ENCODE measurements around the gene USP22. TPM values are rescaled to one million over a fixed set of nuclear protein-coding genes. Genes with fewer than 3 reads are reported as not detected.

USP22 gene
- total RNA-seq, 1 donor from 2014 or later: 420 TPM

DNA sequence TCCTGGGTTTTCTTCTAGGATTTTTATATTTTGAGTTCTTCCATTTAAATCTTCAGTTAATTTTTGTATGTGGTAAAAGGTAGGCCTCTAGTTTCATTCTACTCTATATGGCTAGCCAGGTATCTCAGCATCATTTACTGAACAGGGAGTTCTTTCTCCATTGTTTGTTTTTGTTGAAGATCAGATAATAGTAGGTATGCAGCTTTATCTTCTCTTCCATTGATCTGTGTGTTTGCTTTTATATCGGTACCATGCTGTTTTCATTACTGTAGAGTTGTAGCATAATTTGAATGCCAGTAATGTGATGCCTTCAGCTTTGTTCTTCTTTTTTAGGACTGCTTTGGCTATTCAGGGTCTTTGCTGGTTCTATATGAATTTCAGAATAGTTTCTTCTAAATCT is 77.3 kb downstream of the USP22 start:
- no peak for DNase-seq
- Mint-ChIP-seq H3K9me3 (ENCODE audit: unreplicated experiment) (peaks cover 5% of the 10 kb centered on the region), H3K4me3 (ENCODE audit: unreplicated experiment) (no peak overlapping the region), H3K27ac (ENCODE audit: unreplicated experiment) (no peak overlapping the region), H3K27me3 (ENCODE audit: unreplicated experiment) (peaks cover 3% of the 10 kb centered on the region), H3K4me1 (ENCODE audit: low read depth, unreplicated experiment) (peaks cover 28% of the 10 kb centered on the region), H3K36me3 (ENCODE audit: unreplicated experiment) (no peaks in the 10 kb centered on the region)
- TF ChIP-seq, protein P1, sequence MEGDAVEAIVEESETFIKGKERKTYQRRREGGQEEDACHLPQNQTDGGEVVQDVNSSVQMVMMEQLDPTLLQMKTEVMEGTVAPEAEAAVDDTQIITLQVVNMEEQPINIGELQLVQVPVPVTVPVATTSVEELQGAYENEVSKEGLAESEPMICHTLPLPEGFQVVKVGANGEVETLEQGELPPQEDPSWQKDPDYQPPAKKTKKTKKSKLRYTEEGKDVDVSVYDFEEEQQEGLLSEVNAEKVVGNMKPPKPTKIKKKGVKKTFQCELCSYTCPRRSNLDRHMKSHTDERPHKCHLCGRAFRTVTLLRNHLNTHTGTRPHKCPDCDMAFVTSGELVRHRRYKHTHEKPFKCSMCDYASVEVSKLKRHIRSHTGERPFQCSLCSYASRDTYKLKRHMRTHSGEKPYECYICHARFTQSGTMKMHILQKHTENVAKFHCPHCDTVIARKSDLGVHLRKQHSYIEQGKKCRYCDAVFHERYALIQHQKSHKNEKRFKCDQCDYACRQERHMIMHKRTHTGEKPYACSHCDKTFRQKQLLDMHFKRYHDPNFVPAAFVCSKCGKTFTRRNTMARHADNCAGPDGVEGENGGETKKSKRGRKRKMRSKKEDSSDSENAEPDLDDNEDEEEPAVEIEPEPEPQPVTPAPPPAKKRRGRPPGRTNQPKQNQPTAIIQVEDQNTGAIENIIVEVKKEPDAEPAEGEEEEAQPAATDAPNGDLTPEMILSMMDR (IDR thresholded peaks at IDR 0.05; ENCODE audit: partially characterized antibody, unreplicated experiment): no peak

DNA sequence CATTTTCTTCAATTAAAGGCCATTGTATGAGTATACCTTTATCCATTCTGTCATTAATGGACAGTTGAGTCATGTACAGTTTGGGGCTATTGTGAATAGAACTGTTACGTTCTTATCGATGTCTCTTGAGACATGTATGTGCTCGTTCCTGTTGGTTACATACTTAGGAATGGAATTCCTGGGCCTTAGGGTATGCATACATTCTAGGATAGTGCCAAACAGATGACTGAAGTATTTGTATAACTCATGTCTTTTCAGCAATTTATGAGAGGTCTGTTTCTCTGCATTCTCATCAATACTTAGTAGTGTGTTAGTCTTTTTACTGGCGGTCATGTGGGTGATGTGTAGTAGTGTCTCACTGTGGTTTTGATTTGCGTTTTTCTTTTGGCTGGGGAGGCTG is 81.2 kb downstream of the USP22 start:
- Mint-ChIP-seq H3K36me3 (ENCODE audit: unreplicated experiment) (peaks cover 13% of the 10 kb centered on the region), H3K4me1 (ENCODE audit: low read depth, unreplicated experiment) (peaks cover 10% of the 10 kb centered on the region), H3K27me3 (ENCODE audit: unreplicated experiment) (no peaks in the 10 kb centered on the region), H3K27ac (ENCODE audit: unreplicated experiment) (no peak overlapping the region), H3K9me3 (ENCODE audit: unreplicated experiment) (peaks cover 2% of the 10 kb centered on the region), H3K4me3 (ENCODE audit: unreplicated experiment) (no peak overlapping the region)
- TF ChIP-seq, protein P1 (IDR thresholded peaks at IDR 0.05; ENCODE audit: partially characterized antibody, unreplicated experiment): no peak
- DNase-seq: no peak

DNA sequence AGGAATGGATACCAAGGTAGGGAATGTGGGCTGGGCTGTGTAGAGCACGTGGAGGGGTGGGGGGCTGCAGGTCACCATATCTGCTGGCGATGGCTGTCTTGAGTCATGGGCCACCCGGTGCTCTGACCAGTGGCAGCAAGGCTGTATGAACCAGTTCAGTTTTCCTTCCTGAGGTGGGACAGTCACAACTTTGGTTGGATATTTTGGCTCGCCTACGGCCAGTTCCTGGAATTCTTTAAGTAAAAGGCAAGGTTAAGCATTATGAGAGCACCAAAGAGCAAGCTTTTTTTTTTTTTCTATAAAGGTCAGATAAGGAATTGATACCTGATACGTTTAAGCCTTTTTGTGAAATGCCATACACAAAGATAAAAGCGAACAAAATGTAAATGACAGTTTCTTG is 81.9 kb downstream of the USP22 start:
- Mint-ChIP-seq H3K36me3 (ENCODE audit: unreplicated experiment) (peaks cover 13% of the 10 kb centered on the region), H3K27me3 (ENCODE audit: unreplicated experiment) (no peaks in the 10 kb centered on the region), H3K27ac (ENCODE audit: unreplicated experiment) (no peak overlapping the region), H3K4me1 (ENCODE audit: low read depth, unreplicated experiment) (peaks cover 10% of the 10 kb centered on the region), H3K4me3 (ENCODE audit: unreplicated experiment) (no peak overlapping the region), H3K9me3 (ENCODE audit: unreplicated experiment) (peaks cover 2% of the 10 kb centered on the region)
- no peak for DNase-seq
- TF ChIP-seq, protein P1 (IDR thresholded peaks at IDR 0.05; ENCODE audit: partially characterized antibody, unreplicated experiment): no peak

DNA sequence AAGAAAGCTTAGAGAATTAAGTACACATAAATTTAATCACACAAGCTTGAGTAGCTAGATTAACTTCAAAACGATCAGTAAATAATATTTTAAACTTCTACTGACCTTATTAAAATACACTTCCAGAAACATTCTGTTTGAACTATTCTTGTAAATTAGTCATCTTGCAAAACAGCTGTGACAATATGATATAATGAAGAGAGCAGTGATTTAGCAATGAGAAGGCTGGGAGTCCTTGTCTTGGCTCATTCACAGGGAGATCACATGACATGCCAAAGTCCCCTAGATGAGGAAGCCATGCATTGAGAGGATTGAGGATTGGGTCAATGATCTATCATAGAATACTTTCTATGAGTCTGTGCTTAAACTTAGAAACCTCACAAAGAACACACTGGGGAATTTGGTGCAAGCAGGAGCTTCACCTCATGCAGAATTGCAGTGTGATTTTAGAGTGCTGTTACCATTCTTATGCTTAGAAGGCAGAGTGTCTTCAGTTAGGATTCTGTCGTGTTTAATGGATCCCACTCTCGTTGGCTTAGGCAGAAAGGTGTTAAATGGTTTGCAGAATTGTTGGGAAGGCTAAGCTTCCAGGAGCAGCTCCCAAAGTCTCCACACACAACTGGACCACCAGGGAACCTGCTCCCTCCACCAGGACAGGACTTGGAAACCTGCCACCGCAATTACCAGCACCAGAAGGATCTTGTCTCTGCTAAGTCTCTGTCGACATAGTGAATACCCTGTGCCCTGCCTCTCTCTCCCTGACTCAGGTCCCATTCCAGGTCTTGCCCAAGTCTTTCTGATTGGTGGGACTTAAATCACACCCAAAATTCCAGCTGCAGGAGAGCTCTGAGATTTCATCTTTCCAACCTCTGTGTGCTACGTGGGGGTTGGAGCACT is 87.1 kb downstream of the USP22 start:
- no peak for DNase-seq
- TF ChIP-seq, protein P1 (IDR thresholded peaks at IDR 0.05; ENCODE audit: partially characterized antibody, unreplicated experiment): no peak
- Mint-ChIP-seq H3K4me1 (ENCODE audit: low read depth, unreplicated experiment) (no peaks in the 10 kb centered on the region), H3K4me3 (ENCODE audit: unreplicated experiment) (no peak overlapping the region), H3K27ac (ENCODE audit: unreplicated experiment) (no peak overlapping the region), H3K36me3 (ENCODE audit: unreplicated experiment) (peaks cover 13% of the 10 kb centered on the region), H3K9me3 (ENCODE audit: unreplicated experiment) (peaks cover 2% of the 10 kb centered on the region), H3K27me3 (ENCODE audit: unreplicated experiment) (no peaks in the 10 kb centered on the region)

DNA sequence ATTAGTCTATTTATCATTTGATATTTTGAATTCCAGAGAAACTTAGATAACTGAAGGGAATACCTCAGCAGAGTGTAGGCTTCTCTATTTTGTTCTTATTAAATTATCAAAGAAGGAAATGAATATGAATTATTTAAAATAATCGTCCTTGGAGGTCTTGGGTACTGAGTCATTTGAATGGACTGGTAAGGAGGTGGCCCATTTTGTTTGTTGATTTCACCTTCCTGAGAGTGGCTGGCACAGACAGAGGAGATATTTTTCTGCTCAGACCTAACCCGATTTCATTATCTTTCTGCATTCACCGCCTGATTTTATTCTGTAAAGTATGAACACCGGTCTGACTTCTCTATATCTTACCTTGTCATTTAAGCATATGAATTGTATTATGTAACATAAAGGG is 88.0 kb downstream of the USP22 start:
- H3K4me1 Mint-ChIP-seq (ENCODE audit: low read depth, unreplicated experiment): no peaks in the 10 kb centered on the region
- H3K36me3 Mint-ChIP-seq (ENCODE audit: unreplicated experiment): peaks cover 13% of the 10 kb centered on the region
- H3K27ac Mint-ChIP-seq (ENCODE audit: unreplicated experiment): no peak overlapping the region

More for the DNA sequence above, 88.0 kb downstream of the USP22 start:
- no peaks in the 10 kb centered on the region for H3K27me3 Mint-ChIP-seq (ENCODE audit: unreplicated experiment)
- no peak overlapping the region for H3K4me3 Mint-ChIP-seq (ENCODE audit: unreplicated experiment)
- H3K9me3 Mint-ChIP-seq (ENCODE audit: unreplicated experiment): peaks cover 2% of the 10 kb centered on the region
- no peak for DNase-seq
- TF ChIP-seq, protein P1 (IDR thresholded peaks at IDR 0.05; ENCODE audit: partially characterized antibody, unreplicated experiment): no peak
